Renal pelvis (tissue), 12 donors: ENCODE measurements around the gene RPRD1B. TPM values are rescaled to one million over a fixed set of nuclear protein-coding genes. Genes with fewer than 3 reads are reported as not detected.

ENCODE experiments used
- DNase-seq: peaks from one replicate; pipeline ENCODE4 v3.0.0-alpha.2; 2013
- long read RNA-seq, 16 experiments: transcript quantifications; one replicate each; lab custom pipeline, GENCODE V29; 2026
- polyA plus RNA-seq, 3 donors: library from polyadenylated mRNA; unstranded; fragments of 120-200 nt; gene quantifications; one replicate each; pipeline ENCODE4 v1.2.1, GENCODE V29; 2013; ENCODE audit not compliant: insufficient read length in 3 of 3

RPRD1B gene, protein sequence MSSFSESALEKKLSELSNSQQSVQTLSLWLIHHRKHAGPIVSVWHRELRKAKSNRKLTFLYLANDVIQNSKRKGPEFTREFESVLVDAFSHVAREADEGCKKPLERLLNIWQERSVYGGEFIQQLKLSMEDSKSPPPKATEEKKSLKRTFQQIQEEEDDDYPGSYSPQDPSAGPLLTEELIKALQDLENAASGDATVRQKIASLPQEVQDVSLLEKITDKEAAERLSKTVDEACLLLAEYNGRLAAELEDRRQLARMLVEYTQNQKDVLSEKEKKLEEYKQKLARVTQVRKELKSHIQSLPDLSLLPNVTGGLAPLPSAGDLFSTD
- polyA plus RNA-seq = 10 to 100 TPM; 34.0 to 43.6 (median 42.5) TPM
- long read RNA-seq, donor 1, partial matches to known transcripts = 0 of 4 reads
- long read RNA-seq, donor 1, other reads (novel, unspliced or antisense) = 0 of 4 reads
- long read RNA-seq, donor 2, partial matches to known transcripts = 0 of 3 reads
- long read RNA-seq, donor 2, other reads (novel, unspliced or antisense) = 0 of 3 reads
- long read RNA-seq, donor 3, transcript RPRD1B-201 (7 exons, 3,874 nt) = major isoform, 5 of 5 reads
- long read RNA-seq, donor 3, partial matches to known transcripts = 0 of 5 reads
- long read RNA-seq, donor 3, other reads (novel, unspliced or antisense) = 0 of 5 reads
- long read RNA-seq, donor 4, partial matches to known transcripts = 0 of 4 reads
- long read RNA-seq, donor 4, other reads (novel, unspliced or antisense) = 0 of 4 reads
- long read RNA-seq, donor 5, partial matches to known transcripts = 0 of 2 reads
- long read RNA-seq, donor 5, other reads (novel, unspliced or antisense) = 0 of 2 reads
- long read RNA-seq, donor 6, transcript RPRD1B-201 (7 exons, 3,874 nt) = major isoform, 9 of 25 reads
- long read RNA-seq, donor 6, partial matches to known transcripts = 16 of 25 reads
- long read RNA-seq, donor 6, other reads (novel, unspliced or antisense) = 0 of 25 reads
- long read RNA-seq, donor 7, transcript RPRD1B-201 (7 exons, 3,874 nt) = major isoform, 7 of 7 reads
- long read RNA-seq, donor 7, partial matches to known transcripts = 0 of 7 reads
- long read RNA-seq, donor 7, other reads (novel, unspliced or antisense) = 0 of 7 reads
- long read RNA-seq, donor 8, partial matches to known transcripts = 0 of 3 reads
- long read RNA-seq, donor 8, other reads (novel, unspliced or antisense) = 0 of 3 reads
- long read RNA-seq, donor 9, transcript RPRD1B-201 (7 exons, 3,874 nt) = major isoform, 6 of 6 reads
- long read RNA-seq, donor 9, partial matches to known transcripts = 0 of 6 reads
- long read RNA-seq, donor 9, other reads (novel, unspliced or antisense) = 0 of 6 reads
- long read RNA-seq, donor 10, transcript RPRD1B-201 (7 exons, 3,874 nt) = major isoform, 8 of 8 reads
- long read RNA-seq, donor 10, partial matches to known transcripts = 0 of 8 reads
- long read RNA-seq, donor 10, other reads (novel, unspliced or antisense) = 0 of 8 reads
- long read RNA-seq, donor 11, partial matches to known transcripts = 0 of 2 reads
- long read RNA-seq, donor 11, other reads (novel, unspliced or antisense) = 0 of 2 reads
- long read RNA-seq, donor 12, transcript RPRD1B-201 (7 exons, 3,874 nt) = major isoform, 13 of 14 reads
- long read RNA-seq, donor 12, partial matches to known transcripts = 0 of 14 reads
- long read RNA-seq, donor 12, other reads (novel, unspliced or antisense) = 0 of 14 reads
- long read RNA-seq, donor 13, transcript RPRD1B-201 (7 exons, 3,874 nt) = major isoform, 5 of 5 reads
- long read RNA-seq, donor 13, partial matches to known transcripts = 0 of 5 reads
- long read RNA-seq, donor 13, other reads (novel, unspliced or antisense) = 0 of 5 reads
- long read RNA-seq, donor 14, transcript RPRD1B-201 (7 exons, 3,874 nt) = major isoform, 9 of 9 reads
- long read RNA-seq, donor 14, partial matches to known transcripts = 0 of 9 reads
- long read RNA-seq, donor 14, other reads (novel, unspliced or antisense) = 0 of 9 reads
- long read RNA-seq, donor 15, transcript RPRD1B-201 (7 exons, 3,874 nt) = major isoform, 8 of 9 reads
- long read RNA-seq, donor 15, partial matches to known transcripts = 0 of 9 reads
- long read RNA-seq, donor 15, other reads (novel, unspliced or antisense) = 0 of 9 reads
- long read RNA-seq, donor 16, transcript RPRD1B-201 (7 exons, 3,874 nt) = major isoform, 12 of 12 reads
- long read RNA-seq, donor 16, partial matches to known transcripts = 0 of 12 reads
- long read RNA-seq, donor 16, other reads (novel, unspliced or antisense) = 0 of 12 reads

DNA sequence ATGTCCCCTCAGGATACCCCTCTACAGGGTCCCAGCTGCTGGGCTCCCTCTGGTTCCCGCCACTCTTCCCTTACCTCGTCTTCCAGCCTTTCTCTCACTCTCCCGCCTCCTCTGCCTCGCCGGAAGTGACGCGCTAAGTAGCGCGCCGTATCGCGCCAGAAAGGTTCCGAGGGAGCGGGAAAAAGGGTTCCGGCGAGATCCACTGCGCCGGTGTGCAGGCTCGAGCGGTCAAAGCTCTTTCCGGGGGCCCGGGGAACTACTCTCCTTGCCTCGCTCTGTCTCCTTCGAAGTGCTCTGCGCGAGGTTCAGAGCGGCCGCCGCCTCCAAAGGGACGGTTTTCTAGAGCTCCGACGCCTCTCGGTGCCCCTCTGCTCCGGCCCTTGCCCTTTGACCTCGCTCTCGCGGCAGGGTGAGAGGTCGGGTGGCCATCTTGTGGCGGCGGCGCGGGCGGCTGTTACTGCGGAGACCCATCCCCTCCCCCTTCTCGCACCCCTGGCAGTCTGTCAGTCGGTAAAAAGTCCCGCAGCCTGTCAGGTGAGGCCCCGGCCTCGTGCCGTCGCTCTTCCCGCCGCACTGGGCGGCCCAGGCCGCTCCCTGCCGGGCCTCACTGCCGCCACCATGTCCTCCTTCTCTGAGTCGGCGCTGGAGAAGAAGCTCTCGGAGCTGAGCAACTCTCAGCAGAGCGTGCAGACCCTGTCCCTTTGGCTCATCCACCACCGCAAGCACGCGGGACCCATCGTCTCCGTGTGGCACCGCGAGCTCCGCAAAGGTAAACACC, at the start of gene RPRD1B, which contains the start of gene TTI1:
RPRD1B (plus strand) TSS at position 417 of the 778 bp plus-strand sequence; CDS start at position 619, 202 bp downstream.
TTI1 (minus strand) TSS at position 127 of the 778 bp plus-strand sequence. CDS start 19,640 bp downstream, outside the sequence.
- peak; percentile 94 for DNase-seq

- DNase-seq = no peak
Observed at GRCh38 chr20:37984018-37984785, 49.3 kb upstream of the RPRD1B start.

- no peak for DNase-seq
Observed at GRCh38 chr20:37986044-37986858, 47.3 kb upstream of the RPRD1B start.

GRCh38 chr20:37986873-37987601, 46.5 kb upstream of the RPRD1B start:
- no peak for DNase-seq

DNA sequence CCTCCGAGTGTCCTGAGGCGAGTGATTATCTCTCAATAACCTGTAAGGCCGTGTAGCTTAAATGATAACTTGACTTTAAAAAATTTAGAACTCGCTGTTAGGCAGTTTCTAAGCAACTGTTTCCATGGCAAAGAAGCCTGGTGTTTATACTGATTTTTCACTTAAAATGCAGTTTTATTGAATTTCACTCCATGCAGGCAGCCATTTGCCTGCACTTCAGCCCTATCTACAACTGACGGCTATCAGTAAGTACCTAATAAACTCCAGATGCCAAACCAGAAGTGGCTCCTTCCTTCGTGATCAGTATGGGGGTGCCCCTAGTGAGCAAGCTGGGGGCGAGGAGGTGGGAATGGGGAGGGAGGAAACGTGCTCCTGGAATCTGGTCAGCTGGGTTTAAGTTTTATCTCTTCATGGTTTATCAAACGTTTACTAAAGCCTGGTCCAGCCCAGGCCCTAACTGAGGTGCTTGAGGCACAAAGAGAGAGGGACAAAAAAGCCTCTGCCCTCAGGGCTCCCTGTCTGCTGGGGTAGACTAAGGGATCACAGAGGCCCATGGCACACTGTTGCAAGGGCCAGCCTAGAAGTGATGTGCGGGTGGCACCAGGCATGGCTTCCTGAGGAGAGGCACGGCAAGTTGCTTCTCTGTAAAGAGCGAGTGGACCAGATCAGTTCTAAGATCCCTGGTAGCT, 45.8 kb upstream of the RPRD1B start:
- no peak for DNase-seq

DNA sequence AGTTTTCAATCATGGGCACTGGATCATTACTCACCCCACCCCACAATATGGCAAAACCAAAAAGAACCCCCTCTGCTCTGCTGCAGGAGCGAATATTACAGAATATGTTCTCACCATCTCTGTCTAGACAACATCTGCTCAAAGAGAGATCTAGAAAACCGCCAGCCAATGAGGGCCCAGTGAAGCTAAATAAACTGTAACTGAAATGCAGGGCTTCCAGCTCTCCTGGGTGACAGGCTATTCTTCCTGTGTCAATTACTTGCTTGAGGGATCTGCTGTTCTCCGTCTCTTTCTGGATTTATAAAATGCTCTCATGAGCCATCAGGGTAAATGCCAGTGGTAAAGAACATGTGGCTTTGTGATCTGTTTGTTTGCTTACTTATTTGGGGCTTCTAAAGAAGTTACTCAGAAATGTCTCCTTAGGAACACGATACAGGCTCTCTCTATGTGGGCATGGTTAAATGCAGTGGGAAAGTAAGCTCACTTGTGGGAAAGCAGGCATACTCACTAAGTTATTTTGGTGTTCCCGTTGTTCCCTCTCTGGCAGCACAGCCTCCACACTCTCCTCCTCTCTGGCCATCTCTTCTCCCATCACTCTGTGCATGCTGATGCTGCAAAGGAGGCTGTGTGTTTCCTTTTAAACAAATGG, 45.1 kb upstream of the RPRD1B start:
- no peak for DNase-seq

DNA sequence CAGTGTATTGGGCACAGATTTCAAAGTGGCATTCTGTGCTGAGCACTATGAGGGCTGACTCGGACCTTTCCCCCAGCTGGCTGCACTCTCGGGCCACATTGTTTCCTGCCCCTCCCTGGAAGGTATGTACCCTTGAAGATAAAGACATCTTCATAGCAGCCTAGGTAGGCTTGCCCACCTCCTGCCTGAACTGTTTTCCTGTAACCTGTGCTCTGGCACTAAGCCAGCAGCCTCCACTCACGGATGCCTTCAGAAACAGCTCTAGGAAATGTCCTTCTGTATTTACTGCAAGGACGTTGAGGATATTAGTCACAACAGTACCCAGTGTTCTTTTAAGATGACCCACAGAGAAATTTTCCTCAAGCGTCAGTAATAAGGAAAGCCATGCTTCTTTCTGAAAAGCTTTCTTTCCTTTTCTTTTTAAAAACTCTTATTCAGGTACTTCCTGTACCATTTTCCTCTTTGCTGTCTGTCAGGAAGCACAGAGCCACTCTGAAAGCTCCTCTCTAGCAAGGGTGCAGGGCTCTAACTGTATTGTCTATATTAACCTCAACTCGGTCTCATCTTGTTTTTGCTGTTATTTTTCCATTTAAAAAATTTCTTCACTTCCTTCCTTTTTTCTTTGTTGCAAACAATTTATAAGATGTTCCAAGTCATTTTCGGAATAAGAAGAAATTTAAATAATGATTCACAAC, 43.8 kb upstream of the RPRD1B start:
- DNase-seq = no peak

DNA sequence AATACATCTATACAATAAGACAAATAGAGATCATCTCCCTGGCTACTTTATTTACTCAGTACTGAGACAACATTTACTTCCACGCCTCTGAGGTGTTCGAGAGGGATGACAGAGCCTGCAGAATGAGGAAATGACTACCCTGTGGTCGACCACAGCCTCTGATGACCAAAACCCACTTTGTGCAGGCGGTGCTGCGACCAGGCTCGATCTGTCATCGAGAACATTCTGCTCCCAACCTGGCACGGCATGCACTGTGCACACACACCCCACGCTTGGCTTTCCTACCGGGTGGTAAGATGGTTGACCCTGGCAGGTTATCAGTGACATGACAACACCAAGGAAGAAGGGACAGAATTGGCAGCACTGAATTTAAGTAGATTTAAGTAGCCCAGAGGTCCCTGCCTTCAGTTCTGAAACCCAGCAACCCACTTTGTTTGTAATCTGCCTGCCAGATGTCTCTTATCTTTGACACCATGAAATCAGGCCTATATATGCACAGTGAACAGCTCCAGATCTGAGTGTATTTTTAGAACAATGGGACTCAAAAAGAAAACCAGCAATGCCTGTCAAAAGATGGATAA, 42.9 kb upstream of the RPRD1B start:
- no peak for DNase-seq

- DNase-seq = no peak
Observed at GRCh38 chr20:37991157-37991866, 42.2 kb upstream of the RPRD1B start.

DNA sequence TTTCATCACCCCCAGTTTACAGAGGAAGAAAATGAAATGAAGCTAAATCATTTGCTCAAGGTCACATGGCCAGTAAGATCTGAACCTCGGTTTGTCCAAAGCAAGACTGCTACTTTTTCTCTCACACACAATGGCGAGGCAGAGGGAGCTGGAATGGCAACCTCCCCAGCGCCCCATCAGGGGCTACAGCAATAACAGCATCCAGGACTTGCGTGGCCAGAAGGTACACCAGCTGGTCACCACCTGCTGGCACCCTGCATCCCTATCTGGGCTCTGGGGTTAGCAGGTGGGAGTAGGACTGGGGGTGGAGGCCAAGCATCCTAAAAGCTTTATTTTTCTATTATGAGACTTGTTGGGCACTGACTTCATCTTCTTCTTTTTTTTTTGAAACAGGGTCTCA, 41.6 kb upstream of the RPRD1B start:
- no peak for DNase-seq

DNA sequence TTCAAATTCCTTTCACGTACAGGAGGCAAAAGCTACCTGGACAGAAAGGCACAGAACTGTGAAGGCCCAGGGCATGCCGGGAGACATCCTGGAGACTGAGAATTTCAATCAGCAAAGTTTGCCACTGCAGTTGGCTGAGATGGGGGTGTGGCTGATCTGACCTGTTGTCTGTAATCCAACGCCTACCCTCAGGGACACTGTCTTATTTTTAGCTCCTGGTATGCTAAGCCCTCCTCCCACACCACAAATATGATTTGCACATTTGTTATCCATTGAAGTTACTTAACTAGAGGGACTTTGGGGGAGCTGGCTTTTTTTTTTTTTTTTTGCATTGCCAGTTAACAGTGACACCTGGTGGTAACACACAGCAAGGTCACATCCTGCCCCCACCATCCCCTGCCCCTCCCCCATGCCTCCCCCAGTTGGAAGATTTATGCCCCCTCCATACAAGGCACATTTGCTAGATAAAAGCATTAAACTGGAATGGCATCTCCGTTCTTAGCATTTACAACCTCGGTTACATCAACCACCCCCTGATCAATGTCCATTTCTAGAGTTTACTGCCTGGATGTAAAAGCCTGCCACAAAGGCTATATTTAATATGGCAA, 40.6 kb upstream of the RPRD1B start:
- DNase-seq = no peak

DNA sequence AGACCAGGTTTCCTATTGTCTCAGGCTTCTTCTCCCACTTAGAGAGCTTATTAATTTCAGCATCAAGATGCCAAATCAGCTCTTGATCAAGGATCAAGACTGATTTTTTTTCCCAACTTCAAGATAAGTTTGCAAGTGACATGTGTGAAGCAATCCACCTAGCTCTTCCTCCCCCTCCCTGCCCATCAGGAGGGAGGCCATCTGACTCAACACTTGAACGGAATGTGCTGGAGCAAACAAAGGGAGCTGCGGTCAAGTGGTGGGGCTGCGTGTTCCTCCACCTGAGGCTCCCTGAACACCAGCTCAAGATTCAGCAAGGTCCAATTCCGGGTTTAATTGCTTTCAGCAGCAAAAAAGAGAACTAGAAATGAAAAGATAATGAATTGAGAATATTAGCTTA, 39.0 kb upstream of the RPRD1B start:
- DNase-seq = no peak
